Stimulated activated CD8-positive, alpha-beta memory T cell treated with anti-CD3 and anti-CD28 coated beads, Interleukin-2, amount 100 ng/mL, for 48 hours (primary cell): ENCODE measurements around the gene CHST1.

Experiments used
- DNase-seq, 2 donors: peaks; one replicate each; pipeline ENCODE4 v3.0.0-alpha.2; 2020; ENCODE audit warnings: low read depth in 2 of 2

CHST1 gene

DNA sequence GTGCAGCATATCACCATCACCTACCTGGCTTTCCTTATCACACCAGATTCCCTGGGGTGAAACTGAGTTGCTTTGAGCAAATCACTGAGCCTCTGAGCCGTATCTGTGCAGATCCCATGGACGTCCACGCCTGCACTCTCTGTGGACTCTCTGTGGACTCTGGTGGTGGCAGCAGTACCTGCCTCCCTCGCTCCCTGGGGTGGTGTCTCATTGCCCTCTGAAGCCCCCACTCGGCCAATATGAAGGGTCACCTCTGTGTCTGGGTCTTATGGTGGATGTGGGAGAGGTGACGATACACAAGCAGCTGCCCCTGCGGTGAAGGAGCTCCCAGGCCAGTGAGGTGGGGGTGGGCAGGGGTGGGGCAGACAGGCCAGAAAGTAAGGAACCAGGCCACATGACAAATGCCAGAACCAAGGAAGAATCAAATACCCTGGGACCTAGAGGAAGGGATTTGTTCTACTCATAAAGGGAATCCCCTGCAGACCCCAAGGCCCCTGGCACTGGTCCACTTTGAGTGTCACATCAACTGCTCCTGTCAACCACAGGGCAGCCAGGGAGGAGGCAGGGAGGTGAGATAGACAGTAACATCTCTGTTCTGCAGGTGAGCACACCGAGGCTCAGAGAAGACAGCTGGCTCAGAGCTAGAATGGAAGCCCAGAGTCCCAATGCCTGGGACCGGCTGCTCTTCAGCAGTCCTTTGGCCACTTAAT is 9.2 kb upstream of the CHST1 start:
- DNase-seq = no peak

GRCh38 chr11:45673441-45673840 is 8.0 kb upstream of the CHST1 start:
- DNase-seq = no peak

DNA sequence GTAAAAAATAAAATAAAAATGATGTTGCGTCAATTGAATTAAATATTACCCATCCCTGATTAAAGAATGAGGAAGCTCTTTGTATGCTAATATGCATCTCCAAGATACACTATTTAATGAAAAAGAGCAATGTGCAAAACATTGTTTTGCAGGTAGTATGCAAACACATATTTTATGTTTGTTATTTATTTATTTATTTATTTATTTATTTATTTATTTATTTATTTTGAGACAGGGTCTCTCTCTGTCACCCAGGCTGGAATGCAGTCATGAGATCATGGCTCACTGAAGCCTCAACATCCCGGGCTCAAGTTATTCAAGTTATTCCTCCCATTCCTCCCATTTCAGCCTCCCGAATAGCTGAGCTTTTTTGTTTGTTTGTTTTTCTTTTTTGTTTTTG is 7.2 kb upstream of the CHST1 start:
- no peak for DNase-seq

- DNase-seq = no peak
Measured at GRCh38 chr11:45671246-45672171, 6.1 kb upstream of the CHST1 start.

DNA sequence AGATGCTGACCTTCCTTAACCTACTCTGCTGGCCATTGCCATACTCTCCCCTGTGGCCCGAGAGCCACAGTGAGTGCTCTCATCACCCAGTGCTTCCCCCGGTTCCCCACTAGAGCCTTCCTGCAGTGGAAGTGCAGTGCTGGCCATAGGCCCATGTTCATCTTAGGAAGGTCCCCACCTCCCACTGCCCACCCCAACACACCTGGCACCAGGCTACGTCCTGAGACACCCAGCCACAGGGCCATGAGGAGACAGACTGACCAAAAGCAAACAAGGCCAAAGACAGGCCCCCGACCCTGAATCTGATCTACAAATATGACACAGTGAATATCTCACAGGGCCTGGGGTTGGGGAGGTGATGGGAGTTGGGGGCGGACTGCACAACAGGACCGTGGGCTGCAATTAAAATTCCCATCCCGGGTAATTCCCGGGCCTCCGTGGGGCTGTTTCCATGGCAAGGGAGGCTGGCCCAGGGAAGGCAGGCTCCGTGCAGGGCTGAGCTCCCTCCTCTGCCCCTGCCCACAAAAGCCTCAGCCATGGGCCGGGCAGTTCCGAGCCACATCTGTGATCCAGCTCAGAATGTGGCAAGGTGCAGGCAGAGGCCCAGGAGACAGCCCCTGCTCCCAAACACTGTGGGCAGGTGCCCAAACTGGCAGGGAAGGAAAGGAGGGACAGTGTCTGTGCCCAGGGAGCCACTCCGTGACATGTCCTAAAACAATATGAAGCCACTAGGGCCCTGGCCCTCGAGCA is 5.1 kb upstream of the CHST1 start:
- no peak for DNase-seq

GRCh38 chr11:45669956-45670355 is 4.5 kb upstream of the CHST1 start:
- no peak for DNase-seq

- DNase-seq = no peak
Measured at GRCh38 chr11:45669146-45669545, 3.7 kb upstream of the CHST1 start.

GRCh38 chr11:45667929-45668680 is 2.7 kb upstream of the CHST1 start:
- no peak for DNase-seq

- DNase-seq = no peak
Measured at GRCh38 chr11:45666648-45667642, 1.5 kb upstream of the CHST1 start.

- no peak for DNase-seq
Measured at GRCh38 chr11:45665933-45666647, 668 bp upstream of the CHST1 start.

DNA sequence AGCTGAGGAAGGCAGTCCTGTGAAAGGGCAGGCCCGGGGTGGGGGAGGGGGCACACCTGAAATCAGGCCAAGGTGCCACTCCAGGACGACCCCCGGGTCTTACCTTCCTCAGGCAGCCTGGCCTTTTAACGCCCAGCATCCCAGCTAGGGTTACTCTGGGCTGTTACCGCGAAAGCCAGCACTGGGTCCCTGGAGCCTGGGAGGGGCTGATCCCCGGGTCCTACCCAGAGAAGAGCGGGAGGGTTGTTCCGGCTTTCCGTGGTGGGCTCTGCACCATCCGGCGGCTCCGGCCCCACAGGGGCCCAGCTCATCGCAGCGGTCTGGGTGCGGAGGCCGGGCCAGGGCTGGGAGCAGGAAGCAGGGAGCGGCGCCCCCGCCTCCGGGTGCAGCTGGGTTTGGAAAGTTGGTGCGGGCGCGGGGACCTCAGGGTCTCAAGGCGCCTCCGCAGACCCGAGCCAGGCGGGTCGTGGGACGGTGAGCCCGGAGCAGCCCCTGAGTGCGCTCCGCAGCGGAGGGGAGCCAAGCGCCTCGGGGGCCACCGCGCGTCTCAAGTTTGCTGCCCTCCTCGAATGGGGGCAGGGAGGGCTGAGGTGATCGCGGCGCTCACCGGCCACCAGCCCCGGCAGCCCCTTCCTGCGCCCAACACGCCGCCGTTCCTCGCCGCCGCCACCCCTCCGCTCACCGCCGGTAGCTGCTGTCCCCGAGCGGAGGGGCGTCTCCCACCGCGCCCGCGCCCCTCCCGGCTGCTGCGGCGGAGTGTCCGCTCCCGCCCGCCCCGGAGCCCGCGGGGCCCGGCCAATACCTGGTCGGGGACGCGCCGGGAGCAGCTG is 831 bp downstream of the CHST1 start:
- DNase-seq = no peak

GRCh38 chr11:45663486-45664375 is 1.7 kb downstream of the CHST1 start:
- no peak for DNase-seq

- no peak for DNase-seq
Measured at GRCh38 chr11:45662665-45663485, 2.5 kb downstream of the CHST1 start.

GRCh38 chr11:45662096-45662664 is 3.2 kb downstream of the CHST1 start:
- no peak for DNase-seq

DNA sequence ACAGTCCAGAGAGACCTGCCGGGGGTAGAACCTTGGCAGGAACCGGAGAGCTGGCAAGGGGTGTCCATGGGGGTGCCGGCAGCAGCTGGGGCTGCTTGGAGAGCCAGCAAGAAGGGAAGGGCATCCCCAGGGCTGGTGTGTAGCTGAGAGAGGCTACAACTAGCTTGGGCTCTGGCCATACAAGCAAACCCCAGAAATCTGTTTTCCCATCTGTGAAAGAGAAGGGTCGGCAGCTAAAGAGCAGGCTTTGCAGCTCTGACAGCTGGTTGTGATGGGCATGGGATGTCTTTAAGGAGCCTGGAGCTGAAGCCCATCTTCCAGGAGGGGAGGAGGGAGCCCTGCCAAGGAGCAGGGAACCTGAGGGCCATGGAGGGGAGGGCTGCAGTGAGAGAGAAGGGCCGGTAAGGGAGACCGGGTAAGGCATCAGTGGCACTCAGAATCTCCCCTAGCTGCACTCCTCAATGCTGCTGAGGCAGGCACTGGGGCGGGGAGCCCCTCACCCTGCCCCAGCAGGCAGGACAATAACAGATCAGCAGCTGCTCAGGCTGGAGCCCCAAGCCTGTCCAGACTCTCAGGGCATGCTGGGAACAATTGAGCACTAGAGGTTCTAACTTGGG is 3.9 kb downstream of the CHST1 start:
- no peak for DNase-seq
